SK-N-SH (cell line): ENCODE results near the gene FANCG.

ENCODE experiments used
- CTCF ChIP-seq: fragments of 200-600 bp; sonication (generic); IDR thresholded peaks from 2 replicates; pipeline ENCODE4 v1.6.1; 2017; ENCODE audit warnings: antibody characterized with exemption, mild to moderate bottlenecking, moderate library complexity
- EP300 ChIP-seq, 2 experiments: IDR thresholded peaks; 2 replicates each; pipeline versions ENCODE4 v1.4.0 to v1.6.1; 2012; ENCODE audit warnings: borderline replicate concordance in 1 of 2, low read depth in 1 of 2, low read length in 1 of 2
- EZH2phosphoT487 ChIP-seq: fragments of 200-600 bp; sonication (generic); IDR thresholded peaks from 2 replicates; pipeline ENCODE4 v1.6.1; 2017; ENCODE audit warnings: low read depth, mixed run types, mild to moderate bottlenecking, antibody characterized with exemption, moderate library complexity, borderline replicate concordance
- NRF1 ChIP-seq: IDR thresholded peaks from 2 replicates; pipeline ENCODE4 v1.6.1; 2012; ENCODE audit warnings: low read depth, mild to moderate bottlenecking, low read length
- POLR2AphosphoS5 ChIP-seq: IDR thresholded peaks from 2 replicates; pipeline ENCODE4 v1.6.1; 2012; ENCODE audit warnings: low read depth, low read length
- REST ChIP-seq: IDR thresholded peaks from 2 replicates; pipeline ENCODE4 v1.6.1; 2012; ENCODE audit warnings: mild to moderate bottlenecking, low read depth, low read length, moderate library complexity
- TAF1 ChIP-seq: IDR thresholded peaks from 2 replicates; pipeline ENCODE4 v1.6.1; 2012; ENCODE audit warnings: low read depth, mild to moderate bottlenecking, low read length, moderate library complexity, borderline replicate concordance
- TEAD4 ChIP-seq: IDR thresholded peaks from 2 replicates; pipeline ENCODE4 v1.4.0; 2012; ENCODE audit warnings: mild to moderate bottlenecking, borderline replicate concordance; ENCODE audit not compliant: insufficient read depth
- USF1 ChIP-seq: IDR thresholded peaks from 2 replicates; pipeline ENCODE4 v1.4.0; 2012; ENCODE audit warnings: low read depth, borderline replicate concordance
- TF ChIP-seq, protein P1 (sequence below): fragments of 150-350 bp; IDR thresholded peaks from 2 replicates; pipeline ENCODE4 v1.6.1; 2017; ENCODE audit warnings: antibody characterized with exemption, low read length, low read depth, borderline replicate concordance

DNA sequence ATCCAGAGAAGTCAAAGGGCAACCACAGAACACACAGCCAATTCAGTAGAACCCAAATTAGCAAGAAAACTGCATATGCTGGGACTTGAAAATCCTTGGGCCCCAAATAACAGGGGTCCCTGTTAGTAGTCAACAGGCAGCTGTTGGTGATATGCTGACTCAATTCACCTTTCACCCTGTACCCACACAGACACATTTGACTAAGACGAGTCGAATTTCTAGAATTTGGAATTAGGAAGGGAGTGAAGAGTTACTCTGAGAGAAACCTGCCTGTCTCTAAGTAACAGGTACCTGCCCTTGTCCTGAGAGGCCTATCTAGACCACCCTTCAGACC, 6.5 kb downstream of the FANCG start:
- TF ChIP-seq CTCF (no peak), TAF1 (no peak), REST (no peak), USF1 (no peak), EP300 (IDR thresholded peaks at IDR 0.05; ENCODE audit: borderline replicate concordance in 1 of 2, low read depth in 1 of 2, low read length in 1 of 2) (no peak), TEAD4 (no peak), NRF1 (no peak), EZH2phosphoT487 (no peak), POLR2AphosphoS5 (no peak)
- TF ChIP-seq, protein P1, sequence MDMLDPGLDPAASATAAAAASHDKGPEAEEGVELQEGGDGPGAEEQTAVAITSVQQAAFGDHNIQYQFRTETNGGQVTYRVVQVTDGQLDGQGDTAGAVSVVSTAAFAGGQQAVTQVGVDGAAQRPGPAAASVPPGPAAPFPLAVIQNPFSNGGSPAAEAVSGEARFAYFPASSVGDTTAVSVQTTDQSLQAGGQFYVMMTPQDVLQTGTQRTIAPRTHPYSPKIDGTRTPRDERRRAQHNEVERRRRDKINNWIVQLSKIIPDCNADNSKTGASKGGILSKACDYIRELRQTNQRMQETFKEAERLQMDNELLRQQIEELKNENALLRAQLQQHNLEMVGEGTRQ: no peak
